ENCODE results near the gene RALGAPA2. TPM values are rescaled to one million over a fixed set of nuclear protein-coding genes. Genes with fewer than 3 reads are reported as not detected.

The RALGAPA2 gene
- total and polyA plus RNA-seq, 2 of the 13 experiments (the other 11 are each of a cell fraction or from before 2014, with no cell fraction given) = 13.8 to 17.7 TPM

DNA sequence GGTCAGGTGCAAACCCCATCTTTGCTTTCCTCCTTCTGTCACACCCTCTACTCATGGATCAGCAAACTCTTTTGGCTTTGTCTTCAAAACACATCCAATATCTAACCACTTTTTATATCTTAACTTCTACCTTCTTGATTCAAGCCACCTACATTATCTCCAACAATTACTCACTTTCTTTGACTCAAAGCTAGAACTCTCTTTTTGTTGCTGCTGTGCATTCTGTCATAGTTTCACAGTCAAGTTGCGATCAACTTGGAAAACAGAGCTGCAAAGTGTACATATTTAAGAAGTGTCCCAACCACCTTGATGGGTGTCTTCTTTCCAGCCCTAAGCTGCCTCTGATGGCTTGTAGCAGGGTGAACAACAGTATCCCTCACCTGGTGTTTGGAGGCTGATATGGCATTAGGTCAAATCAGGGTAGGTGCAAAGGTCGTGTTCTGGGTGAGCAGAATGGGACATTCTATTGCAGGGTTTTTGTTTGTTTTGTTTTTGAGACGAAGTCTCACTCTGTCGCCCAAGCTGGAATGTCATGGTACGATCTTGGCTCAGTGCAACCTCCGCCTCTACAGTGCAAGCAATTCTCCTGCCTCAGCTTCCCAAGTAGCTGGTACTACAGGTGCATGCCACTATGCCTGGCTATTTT, 43.4 kb upstream of the RALGAPA2 start (continued):
- TF ChIP-seq, protein P1, sequence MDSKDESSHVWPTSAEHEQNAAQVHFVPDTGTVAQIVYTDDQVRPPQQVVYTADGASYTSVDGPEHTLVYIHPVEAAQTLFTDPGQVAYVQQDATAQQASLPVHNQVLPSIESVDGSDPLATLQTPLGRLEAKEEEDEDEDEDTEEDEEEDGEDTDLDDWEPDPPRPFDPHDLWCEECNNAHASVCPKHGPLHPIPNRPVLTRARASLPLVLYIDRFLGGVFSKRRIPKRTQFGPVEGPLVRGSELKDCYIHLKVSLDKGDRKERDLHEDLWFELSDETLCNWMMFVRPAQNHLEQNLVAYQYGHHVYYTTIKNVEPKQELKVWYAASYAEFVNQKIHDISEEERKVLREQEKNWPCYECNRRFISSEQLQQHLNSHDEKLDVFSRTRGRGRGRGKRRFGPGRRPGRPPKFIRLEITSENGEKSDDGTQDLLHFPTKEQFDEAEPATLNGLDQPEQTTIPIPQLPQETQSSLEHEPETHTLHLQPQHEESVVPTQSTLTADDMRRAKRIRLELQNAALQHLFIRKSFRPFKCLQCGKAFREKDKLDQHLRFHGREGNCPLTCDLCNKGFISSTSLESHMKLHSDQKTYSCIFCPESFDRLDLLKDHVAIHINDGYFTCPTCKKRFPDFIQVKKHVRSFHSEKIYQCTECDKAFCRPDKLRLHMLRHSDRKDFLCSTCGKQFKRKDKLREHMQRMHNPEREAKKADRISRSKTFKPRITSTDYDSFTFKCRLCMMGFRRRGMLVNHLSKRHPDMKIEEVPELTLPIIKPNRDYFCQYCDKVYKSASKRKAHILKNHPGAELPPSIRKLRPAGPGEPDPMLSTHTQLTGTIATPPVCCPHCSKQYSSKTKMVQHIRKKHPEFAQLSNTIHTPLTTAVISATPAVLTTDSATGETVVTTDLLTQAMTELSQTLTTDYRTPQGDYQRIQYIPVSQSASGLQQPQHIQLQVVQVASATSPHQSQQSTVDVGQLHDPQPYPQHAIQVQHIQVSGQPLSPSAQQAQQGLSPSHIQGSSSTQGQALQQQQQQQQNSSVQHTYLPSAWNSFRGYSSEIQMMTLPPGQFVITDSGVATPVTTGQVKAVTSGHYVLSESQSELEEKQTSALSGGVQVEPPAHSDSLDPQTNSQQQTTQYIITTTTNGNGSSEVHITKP (CRISPR knock-in tag; IDR thresholded peaks at IDR 0.05; ENCODE audit: low read depth) = peak; percentile 89; the same call in 1 of the 2 replicates
- TF ChIP-seq, protein P2, sequence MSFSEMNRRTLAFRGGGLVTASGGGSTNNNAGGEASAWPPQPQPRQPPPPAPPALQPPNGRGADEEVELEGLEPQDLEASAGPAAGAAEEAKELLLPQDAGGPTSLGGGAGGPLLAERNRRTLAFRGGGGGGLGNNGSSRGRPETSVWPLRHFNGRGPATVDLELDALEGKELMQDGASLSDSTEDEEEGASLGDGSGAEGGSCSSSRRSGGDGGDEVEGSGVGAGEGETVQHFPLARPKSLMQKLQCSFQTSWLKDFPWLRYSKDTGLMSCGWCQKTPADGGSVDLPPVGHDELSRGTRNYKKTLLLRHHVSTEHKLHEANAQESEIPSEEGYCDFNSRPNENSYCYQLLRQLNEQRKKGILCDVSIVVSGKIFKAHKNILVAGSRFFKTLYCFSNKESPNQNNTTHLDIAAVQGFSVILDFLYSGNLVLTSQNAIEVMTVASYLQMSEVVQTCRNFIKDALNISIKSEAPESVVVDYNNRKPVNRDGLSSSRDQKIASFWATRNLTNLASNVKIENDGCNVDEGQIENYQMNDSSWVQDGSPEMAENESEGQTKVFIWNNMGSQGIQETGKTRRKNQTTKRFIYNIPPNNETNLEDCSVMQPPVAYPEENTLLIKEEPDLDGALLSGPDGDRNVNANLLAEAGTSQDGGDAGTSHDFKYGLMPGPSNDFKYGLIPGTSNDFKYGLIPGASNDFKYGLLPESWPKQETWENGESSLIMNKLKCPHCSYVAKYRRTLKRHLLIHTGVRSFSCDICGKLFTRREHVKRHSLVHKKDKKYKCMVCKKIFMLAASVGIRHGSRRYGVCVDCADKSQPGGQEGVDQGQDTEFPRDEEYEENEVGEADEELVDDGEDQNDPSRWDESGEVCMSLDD (CRISPR knock-in tag; IDR thresholded peaks at IDR 0.05; ENCODE audit: borderline replicate concordance) = no peak
- TF ChIP-seq DMAP1 (CRISPR knock-in tag; IDR thresholded peaks at IDR 0.05) = no peak
- TF ChIP-seq, protein P3, sequence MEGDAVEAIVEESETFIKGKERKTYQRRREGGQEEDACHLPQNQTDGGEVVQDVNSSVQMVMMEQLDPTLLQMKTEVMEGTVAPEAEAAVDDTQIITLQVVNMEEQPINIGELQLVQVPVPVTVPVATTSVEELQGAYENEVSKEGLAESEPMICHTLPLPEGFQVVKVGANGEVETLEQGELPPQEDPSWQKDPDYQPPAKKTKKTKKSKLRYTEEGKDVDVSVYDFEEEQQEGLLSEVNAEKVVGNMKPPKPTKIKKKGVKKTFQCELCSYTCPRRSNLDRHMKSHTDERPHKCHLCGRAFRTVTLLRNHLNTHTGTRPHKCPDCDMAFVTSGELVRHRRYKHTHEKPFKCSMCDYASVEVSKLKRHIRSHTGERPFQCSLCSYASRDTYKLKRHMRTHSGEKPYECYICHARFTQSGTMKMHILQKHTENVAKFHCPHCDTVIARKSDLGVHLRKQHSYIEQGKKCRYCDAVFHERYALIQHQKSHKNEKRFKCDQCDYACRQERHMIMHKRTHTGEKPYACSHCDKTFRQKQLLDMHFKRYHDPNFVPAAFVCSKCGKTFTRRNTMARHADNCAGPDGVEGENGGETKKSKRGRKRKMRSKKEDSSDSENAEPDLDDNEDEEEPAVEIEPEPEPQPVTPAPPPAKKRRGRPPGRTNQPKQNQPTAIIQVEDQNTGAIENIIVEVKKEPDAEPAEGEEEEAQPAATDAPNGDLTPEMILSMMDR (CRISPR knock-in tag; IDR thresholded peaks at IDR 0.05) = no peak
- TF ChIP-seq, protein P4, sequence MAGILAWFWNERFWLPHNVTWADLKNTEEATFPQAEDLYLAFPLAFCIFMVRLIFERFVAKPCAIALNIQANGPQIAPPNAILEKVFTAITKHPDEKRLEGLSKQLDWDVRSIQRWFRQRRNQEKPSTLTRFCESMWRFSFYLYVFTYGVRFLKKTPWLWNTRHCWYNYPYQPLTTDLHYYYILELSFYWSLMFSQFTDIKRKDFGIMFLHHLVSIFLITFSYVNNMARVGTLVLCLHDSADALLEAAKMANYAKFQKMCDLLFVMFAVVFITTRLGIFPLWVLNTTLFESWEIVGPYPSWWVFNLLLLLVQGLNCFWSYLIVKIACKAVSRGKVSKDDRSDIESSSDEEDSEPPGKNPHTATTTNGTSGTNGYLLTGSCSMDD (CRISPR knock-in tag; IDR thresholded peaks at IDR 0.05) = no peak
- peak; percentile 34; the same call in 1 of the 2 replicates for TF ChIP-seq RARA (CRISPR knock-in tag; IDR thresholded peaks at IDR 0.05)
- no peak for TF ChIP-seq PITX1 (CRISPR knock-in tag; IDR thresholded peaks at IDR 0.05)
- no peak for TF ChIP-seq RNF2 (conservative IDR thresholded peaks at IDR 0.05; ENCODE audit: low read depth)
- no peak for TF ChIP-seq RBAK (CRISPR knock-in tag; IDR thresholded peaks at IDR 0.05)
- no peak for TF ChIP-seq MEIS2 (CRISPR knock-in tag; IDR thresholded peaks at IDR 0.05)
- TF ChIP-seq ZNF703 (CRISPR knock-in tag; IDR thresholded peaks at IDR 0.05; ENCODE audit: borderline replicate concordance) = no peak
- TF ChIP-seq AGO2 (optimal IDR thresholded peaks at IDR 0.05; ENCODE audit: low read depth, low read length) = no peak
- no peak for TF ChIP-seq ARNTL (CRISPR knock-in tag; IDR thresholded peaks at IDR 0.05)
- TF ChIP-seq, protein P5, sequence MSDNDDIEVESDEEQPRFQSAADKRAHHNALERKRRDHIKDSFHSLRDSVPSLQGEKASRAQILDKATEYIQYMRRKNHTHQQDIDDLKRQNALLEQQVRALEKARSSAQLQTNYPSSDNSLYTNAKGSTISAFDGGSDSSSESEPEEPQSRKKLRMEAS (IDR thresholded peaks at IDR 0.05) = no peak

Data from HepG2 (cell line).